Measurements from ENCODE around the gene NIM1K. TPM values are rescaled to one million over a fixed set of nuclear protein-coding genes. Genes with fewer than 3 reads are reported as not detected.
A peak's percentile ranks its signal among the peaks of the same experiment; 100 is the strongest.
"Not testable (repeated sequence)": the region's sequence is repeated elsewhere in the genome, so short reads cannot be mapped to it uniquely, and the experiment has no call there.

The NIM1K gene
- total RNA-seq, 4 donors from 2014 or later = 0.41 TPM; not detected in 3

DNA sequence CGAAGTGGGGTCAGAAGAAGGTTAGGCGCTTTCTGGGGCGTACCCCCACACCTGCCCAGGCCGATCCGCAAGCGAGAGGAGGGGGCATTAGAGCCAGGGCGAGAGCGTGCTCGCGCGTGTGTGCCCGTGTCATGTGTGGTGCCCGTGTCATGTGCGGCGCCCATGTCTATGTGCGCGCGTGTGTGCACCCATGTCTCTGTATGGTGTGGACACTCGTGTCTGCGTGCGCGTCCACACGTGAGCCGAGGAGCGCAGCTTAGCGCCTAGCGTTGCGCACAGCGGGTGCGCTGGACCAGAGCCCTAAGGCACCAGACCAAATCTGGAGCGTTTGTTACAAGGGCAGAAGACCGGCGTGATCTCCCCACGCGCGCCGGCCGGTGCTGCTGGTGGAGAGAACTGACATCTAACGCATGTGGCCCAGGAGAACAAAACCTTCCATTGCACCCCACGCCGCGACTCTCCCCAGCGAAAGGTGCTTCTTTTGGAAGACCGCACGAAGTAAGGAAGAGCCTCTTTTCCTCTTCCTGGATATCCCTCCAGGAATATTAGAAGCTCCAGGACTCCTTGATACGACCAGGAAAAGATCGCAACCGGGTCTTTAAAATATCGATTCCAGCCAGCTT lies 644 bp downstream of the NIM1K start:
- ATAC-seq = peak; percentile 57 to 67
- H3K27ac ChIP-seq = peak overlapping the region; percentile 14 to 68 (median 42)

DNA sequence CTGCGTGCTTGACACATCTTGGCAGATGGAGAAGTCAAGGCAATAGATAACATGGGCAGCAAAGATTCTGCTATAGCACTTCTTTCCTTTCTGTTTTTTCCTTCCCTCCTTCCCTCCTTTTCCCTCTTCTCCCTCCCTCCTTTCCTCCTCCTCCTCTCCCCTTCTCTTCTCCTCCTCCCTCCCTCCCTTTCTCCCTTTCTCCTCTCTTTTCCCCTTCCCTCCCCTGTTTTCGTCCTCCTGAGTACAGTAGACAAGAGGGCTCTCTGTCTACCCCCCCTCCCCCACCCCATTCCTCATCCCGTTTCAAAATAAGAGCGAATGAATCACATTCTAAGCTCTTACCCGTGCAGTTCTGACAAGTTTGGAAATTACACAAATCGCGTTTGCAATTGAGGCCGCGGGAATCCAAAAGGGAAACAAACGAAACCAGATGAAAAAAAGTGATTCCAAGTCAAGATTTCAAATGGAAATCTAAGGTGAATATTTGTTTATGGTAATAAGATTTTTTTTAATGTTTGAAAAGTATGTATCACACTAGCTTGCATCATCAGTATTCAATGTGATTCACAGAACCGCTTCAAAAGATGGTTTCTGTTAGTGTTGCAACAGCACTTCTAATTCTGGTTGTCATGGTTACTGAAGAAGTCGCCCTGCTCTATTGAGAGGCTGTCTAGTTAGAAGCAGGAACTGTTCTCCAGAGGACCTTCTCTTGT lies 1.3 kb downstream of the NIM1K start:
- in situ Hi-C loops (cut with MboI; ENCODE audit: low sequenced_read_pairs in 4 of 4) = no loop called here
- TF ChIP-seq, protein P1, sequence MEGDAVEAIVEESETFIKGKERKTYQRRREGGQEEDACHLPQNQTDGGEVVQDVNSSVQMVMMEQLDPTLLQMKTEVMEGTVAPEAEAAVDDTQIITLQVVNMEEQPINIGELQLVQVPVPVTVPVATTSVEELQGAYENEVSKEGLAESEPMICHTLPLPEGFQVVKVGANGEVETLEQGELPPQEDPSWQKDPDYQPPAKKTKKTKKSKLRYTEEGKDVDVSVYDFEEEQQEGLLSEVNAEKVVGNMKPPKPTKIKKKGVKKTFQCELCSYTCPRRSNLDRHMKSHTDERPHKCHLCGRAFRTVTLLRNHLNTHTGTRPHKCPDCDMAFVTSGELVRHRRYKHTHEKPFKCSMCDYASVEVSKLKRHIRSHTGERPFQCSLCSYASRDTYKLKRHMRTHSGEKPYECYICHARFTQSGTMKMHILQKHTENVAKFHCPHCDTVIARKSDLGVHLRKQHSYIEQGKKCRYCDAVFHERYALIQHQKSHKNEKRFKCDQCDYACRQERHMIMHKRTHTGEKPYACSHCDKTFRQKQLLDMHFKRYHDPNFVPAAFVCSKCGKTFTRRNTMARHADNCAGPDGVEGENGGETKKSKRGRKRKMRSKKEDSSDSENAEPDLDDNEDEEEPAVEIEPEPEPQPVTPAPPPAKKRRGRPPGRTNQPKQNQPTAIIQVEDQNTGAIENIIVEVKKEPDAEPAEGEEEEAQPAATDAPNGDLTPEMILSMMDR (IDR thresholded peaks at IDR 0.05 in 4 of 5, conservative IDR thresholded peaks at IDR 0.05 in 1 of 5) = no peak
- no peak for TF ChIP-seq POLR2A (IDR thresholded peaks at IDR 0.05)
- DNase-seq = no peak
- Histone ChIP-seq H3K27me3 (no peaks in the 10 kb centered on the region), H3K9me3 (no peaks in the 10 kb centered on the region), H3K27ac (peak overlapping the region in 2 of 4 donors; percentile 26 to 58), H3K4me3 (peak overlapping the region; percentile 62 to 75 (median 70)), H3K36me3 (no peaks in the 10 kb centered on the region), H3K4me1 (peaks cover 0 to 25% of the 10 kb centered on the region in 2 donors)
- ATAC-seq = peak in 1 of 2 donors; percentile 40
- intact Hi-C loops (cut with DNase I; ENCODE audit: low total_unique reads) = loop anchor here (5.0 to 10.0 kb wide), 3 partner anchors 71 to 119 kb away; partner anchors contain the start of genes HMGCS1 and ZNF131

More for the DNA sequence above, 644 bp downstream of the NIM1K start:
- intact Hi-C loops (cut with DNase I; ENCODE audit: low total_unique reads) (loop anchor here (5.0 to 10.0 kb wide), 3 partner anchors 70 to 120 kb away; partner anchors contain the start of genes HMGCS1 and ZNF131), in situ Hi-C loops (cut with MboI; ENCODE audit: low sequenced_read_pairs in 4 of 4) (no loop called here)
- no peaks in the 10 kb centered on the region for H3K9me3 ChIP-seq
- H3K4me1 ChIP-seq = peaks cover 0 to 25% of the 10 kb centered on the region in 2 donors
- TF ChIP-seq, protein P1 (IDR thresholded peaks at IDR 0.05 in 4 of 5, conservative IDR thresholded peaks at IDR 0.05 in 1 of 5) = no peak
- no peak for TF ChIP-seq POLR2A (IDR thresholded peaks at IDR 0.05)
- H3K27me3 ChIP-seq = no peaks in the 10 kb centered on the region
- H3K36me3 ChIP-seq = no peaks in the 10 kb centered on the region
- H3K4me3 ChIP-seq = peak overlapping the region; percentile 62 to 75 (median 70)
- DNase-seq = peak; percentile 4 to 31

GRCh38 chr5:43193894-43194265 lies 1.9 kb downstream of the NIM1K start:
- in situ Hi-C loops (cut with MboI; ENCODE audit: low sequenced_read_pairs in 4 of 4) (no loop called here), intact Hi-C loops (cut with DNase I; ENCODE audit: low total_unique reads) (loop anchor here (5.0 to 10.0 kb wide), 3 partner anchors 72 to 119 kb away; partner anchors contain the start of genes HMGCS1 and ZNF131)

GRCh38 chr5:43195670-43196265 lies 3.7 kb downstream of the NIM1K start:
- peaks cover 0 to 25% of the 10 kb centered on the region in 2 donors for H3K4me1 ChIP-seq
- no peak overlapping the region for H3K4me3 ChIP-seq
- in situ Hi-C loops (cut with MboI; ENCODE audit: low sequenced_read_pairs in 4 of 4) (no loop called here), intact Hi-C loops (cut with DNase I; ENCODE audit: low total_unique reads) (loop anchor here (10.0 kb wide), 1 partner anchor 121 kb away; no protein-coding TSS in a partner anchor)
- H3K27ac ChIP-seq = no peak overlapping the region
- H3K36me3 ChIP-seq = no peaks in the 10 kb centered on the region
- H3K9me3 ChIP-seq = no peaks in the 10 kb centered on the region
- TF ChIP-seq POLR2A (IDR thresholded peaks at IDR 0.05) = no peak
- DNase-seq (no peak), ATAC-seq (no peak)
- no peaks in the 10 kb centered on the region for H3K27me3 ChIP-seq

More at GRCh38 chr5:43193894-43194265, 1.9 kb downstream of the NIM1K start:
- Histone ChIP-seq H3K9me3 (no peaks in the 10 kb centered on the region), H3K4me1 (peaks cover 0 to 25% of the 10 kb centered on the region in 2 donors), H3K27ac (no peak overlapping the region), H3K36me3 (no peaks in the 10 kb centered on the region), H3K27me3 (no peaks in the 10 kb centered on the region), H3K4me3 (peak overlapping the region in 3 of 4 donors; percentile 62 to 75 (median 69))
- no peak for ATAC-seq
- DNase-seq = no peak
- no peak for TF ChIP-seq POLR2A (IDR thresholded peaks at IDR 0.05)

- TF ChIP-seq, protein P1 (IDR thresholded peaks at IDR 0.05 in 4 of 5, conservative IDR thresholded peaks at IDR 0.05 in 1 of 5) = no peak
- TF ChIP-seq POLR2A (IDR thresholded peaks at IDR 0.05) = no peak
- peaks cover 0 to 17% of the 10 kb centered on the region in 2 donors for H3K4me1 ChIP-seq
- intact Hi-C loops (cut with DNase I; ENCODE audit: low total_unique reads) = loop anchor here (10.0 kb wide), 1 partner anchor 123 kb away; no protein-coding TSS in a partner anchor
- no peak overlapping the region for H3K27ac ChIP-seq
- H3K4me3 ChIP-seq = no peak overlapping the region
- H3K9me3 ChIP-seq = no peaks in the 10 kb centered on the region
- H3K36me3 ChIP-seq = no peaks in the 10 kb centered on the region
- in situ Hi-C loops (cut with MboI; ENCODE audit: low sequenced_read_pairs in 4 of 4) = no loop called here
- H3K27me3 ChIP-seq = no peaks in the 10 kb centered on the region
- ATAC-seq (no peak), DNase-seq (no peak)
These were observed 5.5 kb downstream of the NIM1K start for GRCh38 chr5:43197535-43197934.

- H3K9me3 ChIP-seq; DNase-seq; H3K4me1 ChIP-seq; H3K4me3 ChIP-seq; H3K36me3 ChIP-seq; in situ Hi-C loops (cut with MboI; ENCODE audit: low sequenced_read_pairs in 4 of 4); intact Hi-C loops (cut with DNase I; ENCODE audit: low total_unique reads); H3K27me3 ChIP-seq; ATAC-seq; H3K27ac ChIP-seq: not testable (repeated sequence)
These were observed 9.4 kb downstream of the NIM1K start for GRCh38 chr5:43201442-43201841.

All from gastrocnemius medialis (tissue), 4 donors.